Astrocyte of the spinal cord (primary cell): ENCODE results near the gene MED6.

ENCODE experiments used
- DNase-seq: peaks from one replicate; pipeline ENCODE4 v3.0.0; 2011; ENCODE audit warnings: low read depth, low spot score
- H3K4me3 ChIP-seq: 2 replicates; pipeline ENCODE4 v1.5.1; 2011; ENCODE audit warnings: low read depth, mild to moderate bottlenecking, low read length, moderate library complexity
- in situ Hi-C: cut with HindIII; loops from 2 replicates; pipeline ENCODE4 v1.10.0; 2017; ENCODE audit warnings: low sequenced_read_pairs
- TF ChIP-seq, protein P1 (sequence below): IDR thresholded peaks from 2 replicates; pipeline ENCODE4 v1.5.1; 2012; ENCODE audit warnings: low read depth, mild to moderate bottlenecking, low read length, inconsistent platforms

MED6 gene

DNA sequence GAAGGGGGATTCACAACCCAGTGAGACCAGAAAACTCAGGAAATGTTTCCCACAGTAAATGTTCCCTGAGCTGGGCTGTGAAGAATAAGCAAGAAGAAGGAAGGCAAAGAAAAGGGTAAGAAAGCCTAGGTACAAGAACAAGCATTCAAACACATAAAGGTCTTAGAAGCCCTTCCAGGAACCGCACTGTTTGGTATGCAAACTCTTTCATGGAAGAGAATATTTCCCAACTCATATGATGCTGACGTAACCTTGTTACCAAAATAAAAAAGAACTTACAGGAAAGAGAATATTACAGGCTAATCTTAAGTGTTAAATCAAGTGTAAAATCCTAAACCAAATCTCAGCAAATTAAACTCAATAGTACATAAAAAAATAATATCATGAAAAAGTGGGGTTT, 23.6 kb downstream of the MED6 start:
- in situ Hi-C loops: no loop called here
- DNase-seq: no peak
- TF ChIP-seq, protein P1, sequence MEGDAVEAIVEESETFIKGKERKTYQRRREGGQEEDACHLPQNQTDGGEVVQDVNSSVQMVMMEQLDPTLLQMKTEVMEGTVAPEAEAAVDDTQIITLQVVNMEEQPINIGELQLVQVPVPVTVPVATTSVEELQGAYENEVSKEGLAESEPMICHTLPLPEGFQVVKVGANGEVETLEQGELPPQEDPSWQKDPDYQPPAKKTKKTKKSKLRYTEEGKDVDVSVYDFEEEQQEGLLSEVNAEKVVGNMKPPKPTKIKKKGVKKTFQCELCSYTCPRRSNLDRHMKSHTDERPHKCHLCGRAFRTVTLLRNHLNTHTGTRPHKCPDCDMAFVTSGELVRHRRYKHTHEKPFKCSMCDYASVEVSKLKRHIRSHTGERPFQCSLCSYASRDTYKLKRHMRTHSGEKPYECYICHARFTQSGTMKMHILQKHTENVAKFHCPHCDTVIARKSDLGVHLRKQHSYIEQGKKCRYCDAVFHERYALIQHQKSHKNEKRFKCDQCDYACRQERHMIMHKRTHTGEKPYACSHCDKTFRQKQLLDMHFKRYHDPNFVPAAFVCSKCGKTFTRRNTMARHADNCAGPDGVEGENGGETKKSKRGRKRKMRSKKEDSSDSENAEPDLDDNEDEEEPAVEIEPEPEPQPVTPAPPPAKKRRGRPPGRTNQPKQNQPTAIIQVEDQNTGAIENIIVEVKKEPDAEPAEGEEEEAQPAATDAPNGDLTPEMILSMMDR: no peak
- no peak overlapping the region for H3K4me3 ChIP-seq

GRCh38 chr14:70573050-70573449, 27.4 kb downstream of the MED6 start:
- no peak for DNase-seq
- TF ChIP-seq, protein P1: no peak
- no peak overlapping the region for H3K4me3 ChIP-seq
- in situ Hi-C loops: no loop called here

GRCh38 chr14:70571139-70571538, 29.3 kb downstream of the MED6 start:
- in situ Hi-C loops: no loop called here
- DNase-seq: no peak
- no peak overlapping the region for H3K4me3 ChIP-seq
- TF ChIP-seq, protein P1: no peak

- H3K4me3 ChIP-seq: no peak overlapping the region
- peak; percentile 36 for DNase-seq
- TF ChIP-seq, protein P1: peak; percentile 73
- in situ Hi-C loops: no loop called here
Observed at GRCh38 chr14:70567791-70568190, 32.7 kb downstream of the MED6 start.

DNA sequence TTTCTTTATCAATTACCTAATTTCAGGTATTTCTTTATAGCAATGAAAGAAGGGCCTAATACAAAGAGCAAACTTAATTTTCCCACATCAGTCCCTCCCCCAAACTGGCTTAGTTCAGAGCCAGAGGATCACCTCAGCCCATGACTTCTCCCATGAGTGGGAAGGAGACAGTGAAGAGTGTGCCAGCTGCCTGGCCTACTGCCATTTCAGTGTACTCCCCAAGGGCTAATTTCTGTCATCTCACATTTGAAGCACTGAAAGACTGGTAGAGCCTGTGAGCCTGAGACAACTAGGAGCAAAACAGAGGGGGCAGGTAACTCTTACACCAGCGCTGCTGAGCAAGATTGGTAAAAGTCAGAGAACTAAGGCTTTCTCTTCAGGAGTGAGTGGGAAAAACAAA, 36.6 kb downstream of the MED6 start:
- no peak overlapping the region for H3K4me3 ChIP-seq
- TF ChIP-seq, protein P1: no peak
- in situ Hi-C loops: no loop called here
- no peak for DNase-seq

DNA sequence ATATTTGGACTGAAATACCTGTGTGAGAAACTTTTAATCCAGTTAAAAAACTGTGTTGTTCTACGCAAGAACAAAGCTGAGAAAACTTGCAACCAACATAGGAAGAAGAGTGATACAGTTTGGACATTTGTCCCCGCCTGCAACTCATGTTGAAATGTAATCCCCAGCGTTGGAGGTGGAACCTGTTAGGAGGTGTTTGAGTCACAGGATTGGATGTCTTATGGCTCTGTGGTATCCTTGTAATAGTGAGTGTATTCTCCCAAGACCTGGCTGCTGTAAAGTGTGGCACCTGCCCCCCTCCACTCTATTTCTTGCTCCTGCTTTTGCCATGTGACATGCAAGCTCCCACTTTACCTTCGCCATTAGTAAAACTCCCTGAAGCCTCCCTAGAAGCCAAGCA, 37.0 kb downstream of the MED6 start:
- in situ Hi-C loops: no loop called here
- TF ChIP-seq, protein P1: no peak
- H3K4me3 ChIP-seq: no peak overlapping the region
- no peak for DNase-seq

GRCh38 chr14:70558356-70558755, 42.1 kb downstream of the MED6 start:
- TF ChIP-seq, protein P1: no peak
- no peak overlapping the region for H3K4me3 ChIP-seq
- in situ Hi-C loops: no loop called here
- DNase-seq: no peak
